Upper lobe of right lung (tissue), 1 donor: Measurements from ENCODE around the gene PLAAT4. TPM values are rescaled to one million over a fixed set of nuclear protein-coding genes. Genes with fewer than 3 reads are reported as not detected.
"Not testable (repeated sequence)": the region's sequence is repeated elsewhere in the genome, so short reads cannot be mapped to it uniquely, and the experiment has no call there.

Experiments
- ATAC-seq: fragments of 200-7000 bp; cut with Tn5 transposase; one replicate; pipeline ENCODE4 v1.9.1; 2020; ENCODE audit warnings: mild to moderate bottlenecking, moderate library complexity
- DNase-seq: peaks from one replicate; pipeline ENCODE4 v3.0.0-alpha.2; 2020
- H3K27ac ChIP-seq: fragments of 200-600 bp; one replicate; pipeline ENCODE4 v1.8.0; 2022
- H3K27me3 ChIP-seq: fragments of 200-600 bp; one replicate; pipeline ENCODE4 v1.8.0; 2022; ENCODE audit warnings: mild to moderate bottlenecking
- H3K36me3 ChIP-seq: fragments of 200-600 bp; one replicate; pipeline ENCODE4 v1.8.0; 2022
- H3K4me1 ChIP-seq: fragments of 200-600 bp; one replicate; pipeline ENCODE4 v1.8.0; 2022
- H3K4me3 ChIP-seq: fragments of 200-600 bp; one replicate; pipeline ENCODE4 v1.8.0; 2022; ENCODE audit warnings: mild to moderate bottlenecking
- H3K9me3 ChIP-seq: fragments of 200-600 bp; one replicate; pipeline ENCODE4 v1.8.0; 2022
- CTCF ChIP-seq: fragments of 200-600 bp; IDR thresholded peaks from one replicate; pipeline ENCODE4 v1.8.0; 2022; ENCODE audit warnings: antibody characterized with exemption
- intact Hi-C: fragments of 100-400 bp; cut with DNase I; formaldehyde crosslinking; loops from one replicate; pipeline ENCODE4 v1.11.0; 2022
- total RNA-seq: library from RNA; stranded (reverse); fragmentation: NEBNext Ultra II Directional; extraction: Animal tissue kit (Norgen Biotek cat#: 25700); gene quantifications from one replicate; pipeline ENCODE4 v1.2.1, GENCODE V29; 2021
- donor health status: DM: no; HTN: yes; CAD: no; lungs with severe emphysema.

PLAAT4 gene
- total RNA-seq, 1 donor from 2014 or later, result 185 TPM

GRCh38 chr11:63535734-63536133, 874 bp upstream of the PLAAT4 start:
- Histone ChIP-seq H3K27ac (peak overlapping the region; percentile 87), H3K9me3 (no peaks in the 10 kb centered on the region), H3K27me3 (no peaks in the 10 kb centered on the region), H3K4me1 (peaks cover 38% of the 10 kb centered on the region), H3K4me3 (no peak overlapping the region), H3K36me3 (no peaks in the 10 kb centered on the region)
- no peak for TF ChIP-seq CTCF
- DNase-seq (no peak), ATAC-seq (no peak)
- intact Hi-C loops, result no loop called here

- ATAC-seq, result peak; percentile 83
- TF ChIP-seq CTCF, result no peak
- peak; percentile 73 for DNase-seq
- Histone ChIP-seq H3K4me3 (peak overlapping the region; percentile 68), H3K4me1 (peaks cover 36% of the 10 kb centered on the region), H3K36me3 (no peaks in the 10 kb centered on the region), H3K27ac (peak overlapping the region; percentile 87), H3K27me3 (no peaks in the 10 kb centered on the region), H3K9me3 (no peaks in the 10 kb centered on the region)
- intact Hi-C loops, result no loop called here
Observed at GRCh38 chr11:63537293-63538101, 889 bp downstream of the PLAAT4 start.

- ATAC-seq, H3K27me3 ChIP-seq, DNase-seq, H3K4me3 ChIP-seq, H3K9me3 ChIP-seq, H3K27ac ChIP-seq, intact Hi-C loops: not testable (repeated sequence)
- peaks cover 28% of the 10 kb centered on the region for H3K36me3 ChIP-seq
- peaks cover 23% of the 10 kb centered on the region for H3K4me1 ChIP-seq
Observed at GRCh38 chr11:63542506-63542905, 5.9 kb downstream of the PLAAT4 start.

- H3K4me1 ChIP-seq, result peaks cover 12% of the 10 kb centered on the region
- no peak overlapping the region for H3K27ac ChIP-seq
- ATAC-seq (peak; percentile 21), DNase-seq (no peak)
- intact Hi-C loops, result no loop called here
- no peaks in the 10 kb centered on the region for H3K27me3 ChIP-seq
- H3K36me3 ChIP-seq, result peaks cover 28% of the 10 kb centered on the region
- TF ChIP-seq CTCF, result no peak
- no peaks in the 10 kb centered on the region for H3K9me3 ChIP-seq
- H3K4me3 ChIP-seq, result no peak overlapping the region
Observed at GRCh38 chr11:63543711-63544110, 7.1 kb downstream of the PLAAT4 start.

- peaks cover 8% of the 10 kb centered on the region for H3K4me1 ChIP-seq
- H3K9me3 ChIP-seq, result no peaks in the 10 kb centered on the region
- intact Hi-C loops, result no loop called here
- H3K4me3 ChIP-seq, result no peak overlapping the region
- DNase-seq, result no peak
- H3K27ac ChIP-seq, result no peak overlapping the region
- H3K27me3 ChIP-seq, result no peaks in the 10 kb centered on the region
- H3K36me3 ChIP-seq, result peaks cover 28% of the 10 kb centered on the region
- ATAC-seq, result no peak
- TF ChIP-seq CTCF, result no peak
Observed at GRCh38 chr11:63547061-63547460, 10.5 kb downstream of the PLAAT4 start.

GRCh38 chr11:63548178-63548577, 11.6 kb downstream of the PLAAT4 start:
- DNase-seq (no peak), ATAC-seq (no peak)
- H3K27me3 ChIP-seq, result no peaks in the 10 kb centered on the region
- H3K4me1 ChIP-seq, result peaks cover 2% of the 10 kb centered on the region
- no peak overlapping the region for H3K4me3 ChIP-seq
- intact Hi-C loops, result no loop called here
- H3K27ac ChIP-seq, result no peak overlapping the region
- H3K9me3 ChIP-seq, result no peaks in the 10 kb centered on the region
- TF ChIP-seq CTCF, result no peak
- H3K36me3 ChIP-seq, result peaks cover 28% of the 10 kb centered on the region
